Erythroblast (primary cell): ENCODE data around the gene MASTL.

Experiments used
- GATA1 ChIP-seq: IDR thresholded peaks from 2 replicates; pipeline ENCODE4 v1.6.1; 2011; ENCODE audit warnings: low read depth, mild to moderate bottlenecking, control low read depth, low read length, moderate library complexity
- POLR2A ChIP-seq: IDR thresholded peaks from 2 replicates; pipeline ENCODE4 v1.6.1; 2011; ENCODE audit warnings: mild to moderate bottlenecking, low read length

DNA sequence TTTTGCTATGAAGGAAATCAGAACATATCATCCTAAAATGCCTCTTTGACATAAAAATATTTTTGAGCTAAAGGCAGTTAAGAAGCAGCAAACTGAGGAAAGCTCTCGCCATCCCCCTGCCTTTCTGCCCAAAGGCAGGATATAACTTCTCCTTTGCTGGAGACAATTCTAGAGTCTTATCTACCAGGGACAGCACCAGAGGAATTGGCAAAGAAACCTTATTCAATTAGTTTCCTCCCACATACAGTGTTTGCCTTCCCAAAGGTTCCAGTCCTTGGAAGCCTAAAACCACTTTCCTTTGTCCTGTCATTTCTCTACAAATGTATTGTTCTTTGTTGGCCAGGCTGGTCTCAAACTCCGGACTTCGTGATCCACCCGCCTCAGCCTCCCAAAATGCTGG lies 33.7 kb downstream of the MASTL start:
- no peak for TF ChIP-seq POLR2A
- no peak for TF ChIP-seq GATA1
